AG09309 (cell line): ENCODE results near the gene RBFOX2.
"Not testable (repeated sequence)": the region's sequence is repeated elsewhere in the genome, so short reads cannot be mapped to it uniquely, and the experiment has no call there.

Source experiments
- DNase-seq: peaks from one replicate; pipeline ENCODE4 v3.0.0-alpha.2; 2010; ENCODE audit warnings: low read depth
- H3K4me3 ChIP-seq: 2 replicates; pipeline ENCODE4 v1.5.1; 2011; ENCODE audit warnings: mild to moderate bottlenecking, low read depth, low read length, moderate library complexity; ENCODE audit not compliant: control insufficient read depth
- CTCF ChIP-seq: IDR thresholded peaks from 2 replicates; pipeline ENCODE4 v1.5.1; 2011; ENCODE audit warnings: mild to moderate bottlenecking, low read depth, low read length, inconsistent platforms; ENCODE audit not compliant: insufficient read depth, control insufficient read depth; ENCODE audit errors: missing control alignments

RBFOX2 gene

GRCh38 chr22:36027935-36028645 lies 534 bp downstream of the RBFOX2 start:
- peak overlapping the region; percentile 86 for H3K4me3 ChIP-seq
- no peak for DNase-seq

GRCh38 chr22:36027579-36027934 lies 1.1 kb downstream of the RBFOX2 start:
- TF ChIP-seq CTCF, result no peak
- DNase-seq, result no peak
- peak overlapping the region; percentile 86 for H3K4me3 ChIP-seq

More at GRCh38 chr22:36027935-36028645, 534 bp downstream of the RBFOX2 start:
- no peak for TF ChIP-seq CTCF

GRCh38 chr22:36026741-36027140 lies 1.9 kb downstream of the RBFOX2 start:
- peak overlapping the region; percentile 86 for H3K4me3 ChIP-seq
- DNase-seq, result no peak
- TF ChIP-seq CTCF, result no peak

GRCh38 chr22:36022697-36023096 lies 5.9 kb downstream of the RBFOX2 start:
- no peak for DNase-seq

GRCh38 chr22:36022162-36022561 lies 6.5 kb downstream of the RBFOX2 start:
- DNase-seq, result no peak
- TF ChIP-seq CTCF, result no peak
- H3K4me3 ChIP-seq, result no peak overlapping the region

More at GRCh38 chr22:36022697-36023096, 5.9 kb downstream of the RBFOX2 start:
- H3K4me3 ChIP-seq, result no peak overlapping the region
- TF ChIP-seq CTCF, result no peak

GRCh38 chr22:36021606-36022153 lies 6.9 kb downstream of the RBFOX2 start:
- no peak overlapping the region for H3K4me3 ChIP-seq
- DNase-seq, result no peak
- TF ChIP-seq CTCF, result no peak

GRCh38 chr22:36020865-36021264 lies 7.8 kb downstream of the RBFOX2 start:
- DNase-seq, H3K4me3 ChIP-seq: not testable (repeated sequence)
